ENCODE measurements around the gene PRR18. TPM values are rescaled to one million over a fixed set of nuclear protein-coding genes. Genes with fewer than 3 reads are reported as not detected.
A peak's percentile ranks its signal among the peaks of the same experiment; 100 is the strongest.

PRR18 gene
- total and polyA plus RNA-seq, 9 of the 15 experiments (the other 6 are each of a cell fraction or from before 2014, with no cell fraction given) = not detected

- no peaks in the 10 kb centered on the region for H3K27me3 ChIP-seq (ENCODE audit: control insufficient read depth in 2 of 2, insufficient read depth in 2 of 2, low read length in 2 of 2)
- 0 out of 2 replicates have a peak overlapping the region, but pooled peaks have one; percentile 32 for H2AFZ ChIP-seq (ENCODE audit: low read depth, low read length)
- ATAC-seq (peak; percentile 100), FAIRE-seq (peak; percentile 97), DNase-seq (ENCODE audit: extremely low read depth in 1 of 4, low spot score in 3 of 4) (peak; percentile 93 to 98 (median 95))
- H3K27ac ChIP-seq (ENCODE audit: extremely low read depth, low read depth, low read length) = no peak overlapping the region
- peak overlapping the region; percentile 38 for H3K4me2 ChIP-seq (ENCODE audit: insufficient read depth, low read length)
- peaks cover 68% of the 10 kb centered on the region for H3K79me2 ChIP-seq (ENCODE audit: control insufficient read depth, insufficient read depth, low read length)
- H3K36me3 ChIP-seq (ENCODE audit: control insufficient read depth, insufficient read depth, low read length) = peaks cover 47% of the 10 kb centered on the region
- peaks cover 5 to 14% of the 10 kb centered on the region in 2 experiments; a peak in 4 of 5 replicates for H3K4me1 ChIP-seq (replicated peaks in 1 of 2; ENCODE audit: control insufficient read depth in 2 of 2, insufficient read depth in 2 of 2, low read length in 2 of 2)
- in situ Hi-C loops (cut with MboI) = loop anchor here (5.0 kb wide), 1 partner anchor 47 kb away; no protein-coding TSS in a partner anchor
- peaks cover 13% of the 10 kb centered on the region; the same call in 1 of the 2 replicates for H4K20me1 ChIP-seq (replicated peaks; ENCODE audit: control insufficient read depth, insufficient read depth, low read length)
- WGBS (ENCODE audit: insufficient coverage, low coverage, missing lambda C conversion rate) = 3% methylated on average over 11 of the region's 11 CpGs
- H3K4me3 ChIP-seq = no peak overlapping the region
- no peaks in the 10 kb centered on the region for H3K9me1 ChIP-seq (ENCODE audit: control insufficient read depth, insufficient read depth, low read length)
- no peak overlapping the region for H3K9ac ChIP-seq (ENCODE audit: insufficient read depth in 1 of 2, low read depth in 2 of 2, low read length in 2 of 2)
- CTCF ChIA-PET (ENCODE audit: low intra/inter-chr PET ratio) = interaction anchor here (1.2 kb wide), 2 partner anchors 51 to 70 kb away, joined by 3 read pairs; no protein-coding TSS in a partner anchor
- BruUV-seq (replicated peaks) = no TSS peak
- POLR2A ChIA-PET = interaction anchor here (0.6 to 2.4 kb wide), 2 partner anchors 12 to 47 kb away, joined by 4 to 9 read pairs; partner anchors contain the start of gene SFT2D1
- intact Hi-C loops (cut with micrococcal nuclease) = loop anchor here (1.0 to 5.0 kb wide), 3 partner anchors 18 to 72 kb away; no protein-coding TSS in a partner anchor
- H3K9me3 ChIP-seq (replicated peaks; ENCODE audit: control insufficient read depth, insufficient read depth, low read depth, low read length) = no peaks in the 10 kb centered on the region
- TF ChIP-seq, protein P1, sequence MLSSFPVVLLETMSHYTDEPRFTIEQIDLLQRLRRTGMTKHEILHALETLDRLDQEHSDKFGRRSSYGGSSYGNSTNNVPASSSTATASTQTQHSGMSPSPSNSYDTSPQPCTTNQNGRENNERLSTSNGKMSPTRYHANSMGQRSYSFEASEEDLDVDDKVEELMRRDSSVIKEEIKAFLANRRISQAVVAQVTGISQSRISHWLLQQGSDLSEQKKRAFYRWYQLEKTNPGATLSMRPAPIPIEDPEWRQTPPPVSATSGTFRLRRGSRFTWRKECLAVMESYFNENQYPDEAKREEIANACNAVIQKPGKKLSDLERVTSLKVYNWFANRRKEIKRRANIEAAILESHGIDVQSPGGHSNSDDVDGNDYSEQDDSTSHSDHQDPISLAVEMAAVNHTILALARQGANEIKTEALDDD (IDR thresholded peaks at IDR 0.05) = no peak
- TF ChIP-seq THRAP3 (IDR thresholded peaks at IDR 0.05; ENCODE audit: borderline replicate concordance) = no peak
- TF ChIP-seq, protein P2, sequence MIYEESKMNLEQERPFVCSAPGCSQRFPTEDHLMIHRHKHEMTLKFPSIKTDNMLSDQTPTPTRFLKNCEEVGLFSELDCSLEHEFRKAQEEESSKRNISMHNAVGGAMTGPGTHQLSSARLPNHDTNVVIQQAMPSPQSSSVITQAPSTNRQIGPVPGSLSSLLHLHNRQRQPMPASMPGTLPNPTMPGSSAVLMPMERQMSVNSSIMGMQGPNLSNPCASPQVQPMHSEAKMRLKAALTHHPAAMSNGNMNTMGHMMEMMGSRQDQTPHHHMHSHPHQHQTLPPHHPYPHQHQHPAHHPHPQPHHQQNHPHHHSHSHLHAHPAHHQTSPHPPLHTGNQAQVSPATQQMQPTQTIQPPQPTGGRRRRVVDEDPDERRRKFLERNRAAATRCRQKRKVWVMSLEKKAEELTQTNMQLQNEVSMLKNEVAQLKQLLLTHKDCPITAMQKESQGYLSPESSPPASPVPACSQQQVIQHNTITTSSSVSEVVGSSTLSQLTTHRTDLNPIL (CRISPR knock-in tag; IDR thresholded peaks at IDR 0.05) = no peak
- no peak for TF ChIP-seq RBM22 (IDR thresholded peaks at IDR 0.05; ENCODE audit: low read depth, low read length, poor library complexity, severe bottlenecking)
- 0 out of 2 replicates have a peak, but pooled peaks have one; percentile 31 for TF ChIP-seq CC2D1A (IDR thresholded peaks at IDR 0.05)
- no peak for TF ChIP-seq PTTG1 (tag; IDR thresholded peaks at IDR 0.05; ENCODE audit: low read depth)
- TF ChIP-seq SRF (CRISPR knock-in tag; IDR thresholded peaks at IDR 0.05) = peak in 1 of 2 experiments; percentile 70; a peak in 1 of 4 replicates
- TF ChIP-seq L3MBTL2 (IDR thresholded peaks at IDR 0.05) = peak; percentile 62
- no peak for TF ChIP-seq ESRRB (CRISPR knock-in tag; IDR thresholded peaks at IDR 0.05; ENCODE audit: borderline replicate concordance)
- TF ChIP-seq ZNF124 (CRISPR knock-in tag; IDR thresholded peaks at IDR 0.05) = no peak
- TF ChIP-seq YY1 (IDR thresholded peaks at IDR 0.05; ENCODE audit: borderline replicate concordance in 1 of 3, control insufficient read depth in 1 of 3, extremely low read depth in 1 of 3, insufficient read depth in 3 of 3, insufficient read length in 1 of 3, insufficient replicate concordance in 2 of 3, low read depth in 1 of 3, low read length in 2 of 3) = peak in 1 of 3 experiments; percentile 59
- no peak for TF ChIP-seq ZC3H11A (IDR thresholded peaks at IDR 0.05; ENCODE audit: low read depth, low read length)
- no peak for TF ChIP-seq SREBF2 (CRISPR knock-in tag; IDR thresholded peaks at IDR 0.05)
- peak; percentile 82 for TF ChIP-seq CREM (IDR thresholded peaks at IDR 0.05; ENCODE audit: low read depth)
- peak; percentile 99 for TF ChIP-seq NFIC (IDR thresholded peaks at IDR 0.05)
- peak; percentile 25 for TF ChIP-seq ZFP36 (IDR thresholded peaks at IDR 0.05; ENCODE audit: low read depth, low read length, partially characterized antibody)
- no peak for TF ChIP-seq HNRNPUL1 (IDR thresholded peaks at IDR 0.05; ENCODE audit: low read length)
- TF ChIP-seq RBM14 (IDR thresholded peaks at IDR 0.05; ENCODE audit: borderline replicate concordance, insufficient read depth, low read depth, low read length) = no peak
- TF ChIP-seq CBX1 (IDR thresholded peaks at IDR 0.05; ENCODE audit: low read depth) = peak; percentile 21; the same call in 1 of the 2 replicates
- TF ChIP-seq ZKSCAN1 (IDR thresholded peaks at IDR 0.05; ENCODE audit: low read depth, low read length) = no peak
- TF ChIP-seq OTX1 (CRISPR knock-in tag; IDR thresholded peaks at IDR 0.05) = no peak
- TF ChIP-seq ZBTB17 (CRISPR knock-in tag; IDR thresholded peaks at IDR 0.05) = no peak
Observed at GRCh38 chr6:166330612-166331011, 22.4 kb upstream of the PRR18 start.

All from K562 (cell line).